Neuronal stem cell (in vitro differentiated cells): ENCODE results near the gene MRGPRX4.

Experiments used
- DNase-seq: peaks from one replicate; pipeline ENCODE4 v3.0.0-alpha.2; 2013; ENCODE audit warnings: low spot score
- H2AFZ ChIP-seq: one replicate; pipeline ENCODE4 v1.6.1; 2013; ENCODE audit warnings: mild to moderate bottlenecking, low read length, inconsistent platforms
- H2AK5ac ChIP-seq: 2 replicates; pipeline ENCODE4 v1.6.1; 2013; ENCODE audit warnings: low read depth, mild to moderate bottlenecking, inconsistent platforms, low read length, moderate library complexity, mixed read lengths
- H2BK120ac ChIP-seq: 2 replicates; pipeline ENCODE4 v1.6.1; 2013; ENCODE audit warnings: low read depth, mild to moderate bottlenecking, inconsistent platforms, low read length, moderate library complexity, mixed read lengths
- H2BK12ac ChIP-seq: one replicate; pipeline ENCODE4 v1.6.1; 2013; ENCODE audit warnings: low read length, inconsistent platforms
- H2BK15ac ChIP-seq: 2 replicates; pipeline ENCODE4 v1.6.1; 2013; ENCODE audit warnings: mild to moderate bottlenecking, low read length, inconsistent platforms, mixed read lengths
- H2BK5ac ChIP-seq: one replicate; pipeline ENCODE4 v1.6.1; 2013; ENCODE audit warnings: inconsistent platforms, mild to moderate bottlenecking, low read length, moderate library complexity
- H3K14ac ChIP-seq: one replicate; pipeline ENCODE4 v1.6.1; 2013; ENCODE audit warnings: low read length, inconsistent platforms
- H3K18ac ChIP-seq: 2 replicates; pipeline ENCODE4 v1.6.1; 2013; ENCODE audit warnings: low read length, inconsistent platforms
- H3K23ac ChIP-seq: 2 replicates; pipeline ENCODE4 v1.6.1; 2013; ENCODE audit warnings: low read depth, mild to moderate bottlenecking, mixed read lengths, low read length, inconsistent platforms; ENCODE audit not compliant: poor library complexity
- H3K27ac ChIP-seq: replicated peaks from 3 replicates; pipeline ENCODE4 v1.5.1; 2013; ENCODE audit warnings: low read length, inconsistent platforms
- H3K27me3 ChIP-seq, 3 experiments: 2 replicates each; pipeline ENCODE4 v1.6.1; 2013; ENCODE audit warnings: low read length in 3 of 3, mild to moderate bottlenecking in 2 of 3, inconsistent platforms in 1 of 3, low read depth in 1 of 3, mixed read lengths in 1 of 3, moderate library complexity in 1 of 3; ENCODE audit not compliant: control insufficient read depth in 3 of 3, insufficient read depth in 3 of 3
- H3K36me3 ChIP-seq, 2 donors: replicated peaks in 1 of 2; 2 replicates each; pipeline ENCODE4 v1.6.1; 2013; ENCODE audit warnings: low read length in 2 of 2; ENCODE audit not compliant: control insufficient read depth in 2 of 2, insufficient read depth in 2 of 2
- H3K4ac ChIP-seq: 2 replicates; pipeline ENCODE4 v1.6.1; 2013; ENCODE audit warnings: inconsistent platforms, mild to moderate bottlenecking, low read length, moderate library complexity
- H3K4me1 ChIP-seq, 2 donors: 1 replicate in 1 of 2; 2 replicates in 1 of 2; pipeline ENCODE4 v1.6.1; 2013; ENCODE audit warnings: low read length in 2 of 2, low read depth in 1 of 2; ENCODE audit not compliant: control insufficient read depth in 2 of 2, insufficient read depth in 1 of 2
- H3K4me2 ChIP-seq: one replicate; pipeline ENCODE4 v1.6.1; 2013; ENCODE audit warnings: mild to moderate bottlenecking, low read length, inconsistent platforms; ENCODE audit not compliant: insufficient read depth, poor library complexity, severe bottlenecking
- H3K4me3 ChIP-seq, 2 donors: 2 replicates each; pipeline ENCODE4 v1.5.1; 2013; ENCODE audit warnings: low read length in 2 of 2, mild to moderate bottlenecking in 2 of 2, inconsistent platforms in 1 of 2, moderate library complexity in 1 of 2
- H3K79me1 ChIP-seq: one replicate; pipeline ENCODE4 v1.6.1; 2013; ENCODE audit warnings: low read depth, mild to moderate bottlenecking, inconsistent platforms, low read length, moderate library complexity
- H3K9ac ChIP-seq: one replicate; pipeline ENCODE4 v1.6.1; 2013; ENCODE audit warnings: mild to moderate bottlenecking, low read depth, low read length, inconsistent platforms; ENCODE audit not compliant: poor library complexity
- H3K9me3 ChIP-seq, 2 donors: replicated peaks in 1 of 2; 2 replicates each; pipeline versions ENCODE3 to v1.6.1; 2013; ENCODE audit warnings: low read length in 2 of 2, mild to moderate bottlenecking in 2 of 2, inconsistent platforms in 1 of 2, low read depth in 1 of 2, mixed read lengths in 1 of 2, moderate library complexity in 1 of 2; ENCODE audit not compliant: control insufficient read depth in 2 of 2, insufficient read depth in 1 of 2
- H4K8ac ChIP-seq: one replicate; pipeline ENCODE4 v1.6.1; 2013; ENCODE audit warnings: low read depth, mild to moderate bottlenecking, inconsistent platforms, low read length, moderate library complexity
- H4K91ac ChIP-seq: one replicate; pipeline ENCODE4 v1.6.1; 2013; ENCODE audit warnings: low read length, low read depth, mild to moderate bottlenecking, inconsistent platforms; ENCODE audit not compliant: poor library complexity
- WGBS, 2 donors: extraction: QIAGEN DNeasy Blood & Tissue Kit; methylation state at CpG; one replicate each; pipeline ENCODE4 v1.1.7; 2013; ENCODE audit warnings: missing lambda C conversion rate in 2 of 2, mixed read lengths in 1 of 2; ENCODE audit not compliant: insufficient read length in 2 of 2, insufficient replicate concordance in 1 of 2; ENCODE audit errors: extremely low coverage in 2 of 2; 5-methylcytosine and 5-hydroxymethylcytosine counted together

MRGPRX4 gene

GRCh38 chr11:18222814-18223421 lies 50.3 kb downstream of the MRGPRX4 start:
- no peak overlapping the region for H3K9ac ChIP-seq
- H2BK15ac ChIP-seq: no peak overlapping the region
- no peak overlapping the region for H3K14ac ChIP-seq
- H3K27ac ChIP-seq: no peak overlapping the region
- H4K91ac ChIP-seq: no peak overlapping the region
- no peak overlapping the region for H3K23ac ChIP-seq
- no peaks in the 10 kb centered on the region for H3K4me1 ChIP-seq
- no peak for DNase-seq
- H3K4me3 ChIP-seq: no peak overlapping the region
- H2BK120ac ChIP-seq: no peak overlapping the region
- H3K79me1 ChIP-seq: no peaks in the 10 kb centered on the region
- no peak overlapping the region for H2AFZ ChIP-seq
- H3K9me3 ChIP-seq: peaks cover 0 to 2% of the 10 kb centered on the region in 2 donors
- H4K8ac ChIP-seq: peak overlapping the region; percentile 98
- H3K18ac ChIP-seq: no peak overlapping the region
- H3K4me2 ChIP-seq: no peak overlapping the region
- no peak overlapping the region for H3K4ac ChIP-seq
- no CpG with 5 or more reads among the region's 3 CpGs for WGBS, 2 donors
- H2AK5ac ChIP-seq: no peak overlapping the region
- no peaks in the 10 kb centered on the region for H3K27me3 ChIP-seq
- H2BK5ac ChIP-seq: no peak overlapping the region
- H2BK12ac ChIP-seq: no peak overlapping the region
- H3K36me3 ChIP-seq: no peaks in the 10 kb centered on the region
